ENCODE results near the gene ATF3.

Gene ATF3

DNA sequence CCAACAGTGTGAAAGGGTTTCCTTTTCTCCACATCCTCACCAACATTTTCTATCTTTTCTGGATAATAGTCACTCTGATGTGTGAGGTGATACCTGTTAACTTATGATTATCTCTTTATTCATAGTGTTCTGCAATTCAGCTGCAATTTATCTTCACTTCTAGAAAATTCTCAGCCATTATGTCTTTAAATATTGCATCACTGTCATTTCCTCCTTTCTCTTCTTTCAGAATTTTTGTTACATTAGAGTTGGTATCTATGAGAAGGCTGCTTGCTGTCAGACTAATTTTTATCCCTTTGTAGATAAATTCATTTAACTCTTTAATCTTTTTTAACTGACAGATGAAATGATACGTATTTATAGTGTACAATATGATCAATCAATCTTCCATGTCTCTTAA, 30.5 kb upstream of the ATF3 start:
- no peaks in the 10 kb centered on the region for H3K79me2 ChIP-seq (ENCODE audit: control insufficient read depth, low read length)
- H4K20me1 ChIP-seq (ENCODE audit: control insufficient read depth, insufficient read depth, low read depth, low read length), result no peaks in the 10 kb centered on the region
- H3F3A ChIP-seq (ENCODE audit: control insufficient read depth, insufficient read depth), result no peaks in the 10 kb centered on the region
- no peak overlapping the region for H3K27ac ChIP-seq (ENCODE audit: low read depth, low read length)
- no peaks in the 10 kb centered on the region for H3K4me1 ChIP-seq (ENCODE audit: control insufficient read depth, low read length)
- H3K4me3 ChIP-seq (ENCODE audit: low read length), result no peak overlapping the region
- no peak for TF ChIP-seq EZH2phosphoT487 (IDR thresholded peaks at IDR 0.05; ENCODE audit: borderline replicate concordance, low read length)
- TF ChIP-seq, protein P1, sequence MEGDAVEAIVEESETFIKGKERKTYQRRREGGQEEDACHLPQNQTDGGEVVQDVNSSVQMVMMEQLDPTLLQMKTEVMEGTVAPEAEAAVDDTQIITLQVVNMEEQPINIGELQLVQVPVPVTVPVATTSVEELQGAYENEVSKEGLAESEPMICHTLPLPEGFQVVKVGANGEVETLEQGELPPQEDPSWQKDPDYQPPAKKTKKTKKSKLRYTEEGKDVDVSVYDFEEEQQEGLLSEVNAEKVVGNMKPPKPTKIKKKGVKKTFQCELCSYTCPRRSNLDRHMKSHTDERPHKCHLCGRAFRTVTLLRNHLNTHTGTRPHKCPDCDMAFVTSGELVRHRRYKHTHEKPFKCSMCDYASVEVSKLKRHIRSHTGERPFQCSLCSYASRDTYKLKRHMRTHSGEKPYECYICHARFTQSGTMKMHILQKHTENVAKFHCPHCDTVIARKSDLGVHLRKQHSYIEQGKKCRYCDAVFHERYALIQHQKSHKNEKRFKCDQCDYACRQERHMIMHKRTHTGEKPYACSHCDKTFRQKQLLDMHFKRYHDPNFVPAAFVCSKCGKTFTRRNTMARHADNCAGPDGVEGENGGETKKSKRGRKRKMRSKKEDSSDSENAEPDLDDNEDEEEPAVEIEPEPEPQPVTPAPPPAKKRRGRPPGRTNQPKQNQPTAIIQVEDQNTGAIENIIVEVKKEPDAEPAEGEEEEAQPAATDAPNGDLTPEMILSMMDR (IDR thresholded peaks at IDR 0.05; ENCODE audit: low read depth, low read length, poor library complexity, severe bottlenecking), result no peak
- no peaks in the 10 kb centered on the region for H3K36me3 ChIP-seq (ENCODE audit: control insufficient read depth, low read length)
- no peaks in the 10 kb centered on the region for H3K9me3 ChIP-seq (ENCODE audit: control insufficient read depth, insufficient read depth, low read length)
- H3K27me3 ChIP-seq (ENCODE audit: control insufficient read depth, low read length), result peaks cover 23% of the 10 kb centered on the region
- no peaks in the 10 kb centered on the region for H3K9me2 ChIP-seq (replicated peaks; ENCODE audit: control insufficient read depth, low read length)
- no peak overlapping the region for H3K4me2 ChIP-seq (ENCODE audit: low read length)

DNA sequence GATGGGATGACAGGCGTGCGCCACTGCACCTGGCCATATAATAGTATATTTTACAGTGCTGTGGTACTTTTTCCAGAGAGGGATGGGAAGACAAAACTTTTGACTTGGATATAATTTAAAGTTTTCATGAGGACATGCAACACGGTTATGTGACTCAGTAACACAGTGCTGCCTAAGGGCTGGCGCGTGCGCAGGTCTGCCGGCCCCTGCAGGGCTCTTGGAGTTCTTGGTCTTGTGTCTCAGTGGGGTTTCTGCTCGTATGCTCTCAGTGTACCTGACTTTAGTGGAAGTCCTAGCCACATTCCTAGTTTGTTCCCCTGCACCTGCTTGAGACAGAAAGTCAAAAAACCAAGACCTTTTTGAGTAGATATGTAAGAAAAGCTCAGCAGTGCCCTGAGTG, 27.5 kb upstream of the ATF3 start:
- no peaks in the 10 kb centered on the region for H3K4me1 ChIP-seq (ENCODE audit: control insufficient read depth, low read length)
- no peaks in the 10 kb centered on the region for H3K9me3 ChIP-seq (ENCODE audit: control insufficient read depth, insufficient read depth, low read length)
- no peaks in the 10 kb centered on the region for H3F3A ChIP-seq (ENCODE audit: control insufficient read depth, insufficient read depth)
- H3K27me3 ChIP-seq (ENCODE audit: control insufficient read depth, low read length), result peaks cover 44% of the 10 kb centered on the region
- H3K79me2 ChIP-seq (ENCODE audit: control insufficient read depth, low read length), result no peaks in the 10 kb centered on the region
- H3K4me3 ChIP-seq (ENCODE audit: low read length), result no peak overlapping the region
- H3K4me2 ChIP-seq (ENCODE audit: low read length), result no peak overlapping the region
- H4K20me1 ChIP-seq (ENCODE audit: control insufficient read depth, insufficient read depth, low read depth, low read length), result no peaks in the 10 kb centered on the region
- no peaks in the 10 kb centered on the region for H3K36me3 ChIP-seq (ENCODE audit: control insufficient read depth, low read length)
- no peak overlapping the region for H3K27ac ChIP-seq (ENCODE audit: low read depth, low read length)
- TF ChIP-seq, protein P1 (IDR thresholded peaks at IDR 0.05; ENCODE audit: low read depth, low read length, poor library complexity, severe bottlenecking), result no peak
- TF ChIP-seq EZH2phosphoT487 (IDR thresholded peaks at IDR 0.05; ENCODE audit: borderline replicate concordance, low read length), result no peak
- no peaks in the 10 kb centered on the region for H3K9me2 ChIP-seq (replicated peaks; ENCODE audit: control insufficient read depth, low read length)

DNA sequence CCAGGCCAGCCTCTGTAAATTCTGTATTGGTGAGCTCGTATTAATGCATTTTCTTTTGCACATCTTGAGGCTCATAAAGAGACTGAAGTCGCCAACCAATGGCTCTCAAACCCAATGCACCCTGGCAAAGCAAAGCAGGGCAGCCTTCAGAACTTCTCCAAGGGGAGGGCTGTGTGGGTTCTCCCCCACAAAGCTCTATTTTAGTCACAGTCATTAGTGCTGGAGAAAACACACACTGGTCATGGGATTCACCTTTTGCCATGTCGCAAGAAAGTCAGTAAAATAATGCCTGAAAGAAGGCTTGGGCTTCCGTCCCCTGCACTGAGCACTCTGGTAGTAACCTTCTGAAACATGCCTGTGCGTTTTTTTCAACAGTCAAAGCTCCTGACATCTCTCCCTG, 26.3 kb upstream of the ATF3 start:
- H3K9me3 ChIP-seq (ENCODE audit: control insufficient read depth, insufficient read depth, low read length), result no peaks in the 10 kb centered on the region
- no peak overlapping the region for H3K27ac ChIP-seq (ENCODE audit: low read depth, low read length)
- TF ChIP-seq EZH2phosphoT487 (IDR thresholded peaks at IDR 0.05; ENCODE audit: borderline replicate concordance, low read length), result no peak
- TF ChIP-seq, protein P1 (IDR thresholded peaks at IDR 0.05; ENCODE audit: low read depth, low read length, poor library complexity, severe bottlenecking), result no peak
- H3K9me2 ChIP-seq (replicated peaks; ENCODE audit: control insufficient read depth, low read length), result no peaks in the 10 kb centered on the region
- peaks cover 51% of the 10 kb centered on the region for H3K27me3 ChIP-seq (ENCODE audit: control insufficient read depth, low read length)
- H3F3A ChIP-seq (ENCODE audit: control insufficient read depth, insufficient read depth), result no peaks in the 10 kb centered on the region
- no peaks in the 10 kb centered on the region for H3K79me2 ChIP-seq (ENCODE audit: control insufficient read depth, low read length)
- no peaks in the 10 kb centered on the region for H3K4me1 ChIP-seq (ENCODE audit: control insufficient read depth, low read length)
- H4K20me1 ChIP-seq (ENCODE audit: control insufficient read depth, insufficient read depth, low read depth, low read length), result no peaks in the 10 kb centered on the region
- no peaks in the 10 kb centered on the region for H3K36me3 ChIP-seq (ENCODE audit: control insufficient read depth, low read length)
- H3K4me2 ChIP-seq (ENCODE audit: low read length), result no peak overlapping the region
- H3K4me3 ChIP-seq (ENCODE audit: low read length), result no peak overlapping the region
